22Rv1 (cell line): ENCODE measurements around the gene LAMA2.

Source experiments
- H3K27ac ChIP-seq: fragments of 450-650 bp; 2 replicates; pipeline ENCODE4 v1.5.1; 2017
- ZFX ChIP-seq: fragments of 450-650 bp; IDR thresholded peaks from 2 replicates; pipeline ENCODE4 v1.6.1; 2017; ENCODE audit warnings: antibody characterized with exemption, borderline replicate concordance
- TF ChIP-seq, protein P1 (sequence below): fragments of 450-650 bp; IDR thresholded peaks from 2 replicates; pipeline ENCODE4 v1.5.1; 2017; ENCODE audit warnings: mild to moderate bottlenecking

LAMA2 gene

DNA sequence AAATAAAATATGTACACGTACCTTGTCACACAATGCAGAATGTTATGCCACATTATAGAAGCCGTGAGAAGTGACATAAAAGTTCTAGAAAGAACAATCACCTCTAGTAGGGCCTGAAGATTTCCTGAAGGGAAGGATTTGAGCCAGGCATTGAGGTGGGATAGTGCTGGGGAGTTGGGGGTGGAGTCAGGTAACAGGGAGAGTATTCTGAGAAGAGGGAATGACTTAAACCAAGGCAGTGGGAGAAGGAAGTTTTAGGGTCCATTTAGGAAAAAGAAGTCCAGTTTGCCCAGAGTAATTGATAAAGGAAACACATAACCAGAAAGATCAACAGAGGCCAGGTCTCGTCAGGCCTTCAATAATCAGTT, 564.2 kb downstream of the LAMA2 start:
- no peak for TF ChIP-seq ZFX
- TF ChIP-seq, protein P1, sequence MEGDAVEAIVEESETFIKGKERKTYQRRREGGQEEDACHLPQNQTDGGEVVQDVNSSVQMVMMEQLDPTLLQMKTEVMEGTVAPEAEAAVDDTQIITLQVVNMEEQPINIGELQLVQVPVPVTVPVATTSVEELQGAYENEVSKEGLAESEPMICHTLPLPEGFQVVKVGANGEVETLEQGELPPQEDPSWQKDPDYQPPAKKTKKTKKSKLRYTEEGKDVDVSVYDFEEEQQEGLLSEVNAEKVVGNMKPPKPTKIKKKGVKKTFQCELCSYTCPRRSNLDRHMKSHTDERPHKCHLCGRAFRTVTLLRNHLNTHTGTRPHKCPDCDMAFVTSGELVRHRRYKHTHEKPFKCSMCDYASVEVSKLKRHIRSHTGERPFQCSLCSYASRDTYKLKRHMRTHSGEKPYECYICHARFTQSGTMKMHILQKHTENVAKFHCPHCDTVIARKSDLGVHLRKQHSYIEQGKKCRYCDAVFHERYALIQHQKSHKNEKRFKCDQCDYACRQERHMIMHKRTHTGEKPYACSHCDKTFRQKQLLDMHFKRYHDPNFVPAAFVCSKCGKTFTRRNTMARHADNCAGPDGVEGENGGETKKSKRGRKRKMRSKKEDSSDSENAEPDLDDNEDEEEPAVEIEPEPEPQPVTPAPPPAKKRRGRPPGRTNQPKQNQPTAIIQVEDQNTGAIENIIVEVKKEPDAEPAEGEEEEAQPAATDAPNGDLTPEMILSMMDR, result no peak
- H3K27ac ChIP-seq, result no peak overlapping the region

DNA sequence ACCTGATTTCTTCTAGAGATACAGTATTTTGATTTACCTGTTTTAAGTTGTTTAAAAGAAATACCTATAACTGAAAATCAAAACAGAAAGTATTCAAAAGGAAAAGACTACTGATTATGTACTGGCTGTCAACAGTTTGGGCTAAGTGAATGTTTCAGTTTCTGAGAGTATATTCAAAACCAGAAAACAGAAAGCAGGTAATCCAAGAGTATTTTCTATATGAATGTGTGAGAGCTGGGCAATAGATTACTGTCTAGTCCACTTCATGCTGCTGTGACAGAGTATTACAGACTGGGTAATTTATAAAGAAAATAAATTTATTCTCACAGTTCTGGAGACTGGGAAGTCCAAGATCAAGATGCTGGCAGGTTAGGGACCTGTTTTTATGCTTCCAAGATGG, 566.0 kb downstream of the LAMA2 start:
- no peak overlapping the region for H3K27ac ChIP-seq
- no peak for TF ChIP-seq ZFX
- TF ChIP-seq, protein P1, result no peak

DNA sequence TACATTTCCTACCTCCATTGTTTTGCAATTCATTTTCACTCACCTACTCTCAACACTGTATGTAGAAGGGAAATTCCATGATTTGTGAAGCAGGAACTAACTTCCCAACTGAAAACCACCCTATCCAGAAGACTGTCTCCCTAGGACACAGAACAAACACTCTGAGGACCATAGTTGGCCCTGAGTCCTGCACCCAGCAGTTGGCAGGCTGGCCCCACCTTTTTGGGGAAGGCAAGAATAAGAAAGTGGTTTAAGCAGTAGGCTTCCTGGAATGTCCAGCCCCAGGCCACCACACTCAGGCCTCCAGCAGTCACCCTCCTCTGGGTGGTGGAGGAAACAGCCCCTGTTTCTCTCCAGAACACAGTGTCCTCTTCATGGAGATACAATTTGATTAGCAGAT, 568.2 kb downstream of the LAMA2 start:
- TF ChIP-seq ZFX, result no peak
- TF ChIP-seq, protein P1, result no peak
- H3K27ac ChIP-seq, result no peak overlapping the region

DNA sequence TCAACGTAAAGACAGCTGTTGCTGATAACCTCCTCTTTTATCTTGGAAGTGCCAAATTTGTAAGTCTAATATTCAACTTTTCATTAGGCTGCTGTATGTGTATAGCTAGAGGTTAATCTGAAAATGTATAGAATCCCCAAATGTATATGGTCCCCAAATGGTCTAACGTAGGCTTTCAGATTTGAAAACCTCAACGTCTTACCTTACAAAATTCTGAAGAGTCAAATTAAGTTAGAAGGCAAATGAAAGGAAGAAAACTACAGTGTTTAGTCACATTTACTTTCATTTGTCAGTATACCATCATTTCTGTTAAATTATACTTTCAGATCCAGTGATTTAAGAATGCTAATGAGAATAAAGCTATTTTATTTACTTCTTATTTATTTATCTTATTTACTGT, 570.1 kb downstream of the LAMA2 start:
- TF ChIP-seq, protein P1, result no peak
- no peak for TF ChIP-seq ZFX
- no peak overlapping the region for H3K27ac ChIP-seq

DNA sequence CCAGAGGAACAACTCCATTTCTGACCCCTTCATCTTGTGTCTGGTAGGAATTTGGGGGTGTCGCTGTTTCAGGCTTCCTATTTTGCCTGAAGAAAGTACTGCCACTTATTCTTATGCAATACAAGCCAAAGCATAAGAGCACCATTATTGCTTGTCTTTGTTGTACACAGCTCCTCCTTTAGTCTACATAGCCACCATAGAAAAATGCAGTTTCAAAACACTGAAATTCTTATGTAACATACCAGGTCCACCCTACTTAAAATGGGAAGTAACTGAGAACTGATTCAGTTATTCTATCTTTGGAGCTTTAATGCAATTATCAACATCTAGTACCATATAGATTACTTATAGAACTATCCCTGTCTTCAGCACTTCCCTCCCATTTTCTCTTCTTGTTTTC, 571.5 kb downstream of the LAMA2 start:
- no peak for TF ChIP-seq ZFX
- TF ChIP-seq, protein P1, result no peak
- H3K27ac ChIP-seq, result no peak overlapping the region

DNA sequence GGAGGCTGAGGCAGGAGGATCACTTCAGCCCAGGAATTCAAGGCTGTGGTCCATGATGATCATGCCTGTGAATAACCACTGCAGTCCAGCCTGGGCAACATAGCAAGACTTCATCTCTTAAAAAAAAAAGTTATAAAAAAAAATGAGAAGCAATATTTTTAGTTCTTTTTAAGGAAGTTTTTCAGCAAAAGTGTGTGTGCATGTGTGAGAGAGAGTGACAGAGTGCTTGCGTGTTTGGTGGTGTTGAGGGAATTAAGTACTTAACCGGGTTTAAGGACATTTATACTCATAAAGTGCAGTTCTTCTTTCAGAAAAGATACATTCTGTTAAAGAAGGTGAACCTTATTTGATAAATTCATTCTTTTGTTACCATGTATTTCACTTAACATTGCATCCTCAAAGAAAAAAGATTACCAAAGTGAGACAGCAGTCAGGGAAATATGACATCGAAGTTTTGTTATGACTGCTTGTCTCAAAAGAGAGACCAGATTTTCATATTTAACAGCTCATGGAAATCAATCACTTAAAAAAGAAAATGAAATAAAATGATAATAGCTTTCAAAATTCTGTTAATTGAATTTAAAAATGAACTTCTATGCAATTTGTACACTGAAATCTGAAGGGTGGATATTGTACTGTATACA, 572.3 kb downstream of the LAMA2 start:
- no peak overlapping the region for H3K27ac ChIP-seq
- TF ChIP-seq, protein P1, result no peak
- TF ChIP-seq ZFX, result no peak

DNA sequence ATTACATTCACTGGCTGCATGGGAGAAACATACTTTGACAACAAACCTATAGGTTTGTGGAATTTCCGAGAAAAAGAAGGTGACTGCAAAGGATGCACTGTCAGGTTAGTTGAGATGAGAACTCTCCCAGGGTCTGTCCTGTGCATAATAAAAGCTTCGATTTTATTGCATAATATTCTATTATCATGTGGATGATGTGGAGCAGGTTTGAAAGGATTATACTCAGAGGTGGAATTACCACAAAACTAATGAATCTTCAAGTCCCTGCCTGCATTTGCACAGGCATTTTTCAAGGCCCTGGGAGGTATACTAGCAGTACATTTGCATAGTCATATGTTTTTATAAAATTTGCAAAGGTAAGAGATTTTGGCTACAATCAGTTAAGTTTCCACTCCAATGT, 577.3 kb downstream of the LAMA2 start:
- no peak overlapping the region for H3K27ac ChIP-seq
- TF ChIP-seq, protein P1, result no peak
- no peak for TF ChIP-seq ZFX
